ENCODE measurements around the gene CNTNAP5. TPM values are rescaled to one million over a fixed set of nuclear protein-coding genes. Genes with fewer than 3 reads are reported as not detected.

CNTNAP5 gene
- total and polyA plus RNA-seq, 2 donors (not counting 1 experiment from before 2014, with no cell fraction given): not detected

GRCh38 chr2:124607679-124608078, 582.6 kb downstream of the CNTNAP5 start:
- POLR2A ChIA-PET: no interaction called here
- Mint-ChIP-seq H3K4me1 (no peaks in the 10 kb centered on the region), H3K27ac (no peak overlapping the region), H3K4me3 (no peak overlapping the region), H3K9me3 (ENCODE audit: insufficient read depth) (no peaks in the 10 kb centered on the region), H3K27me3 (no peaks in the 10 kb centered on the region)
- ATAC-seq (ENCODE audit: low read depth) (no peak), DNase-seq (no peak)
- no peaks in the 10 kb centered on the region for H3K4me1 ChIP-seq (ENCODE audit: control insufficient read depth in 2 of 2, insufficient read depth in 2 of 2, low read length in 2 of 2)
- CTCF ChIA-PET: no interaction called here
- H3K27ac ChIP-seq (ENCODE audit: low read length in 2 of 2): no peak overlapping the region
- no peak overlapping the region for H2AFZ ChIP-seq (ENCODE audit: insufficient read depth, low read depth, low read length, poor library complexity, severe bottlenecking)
- WGBS (ENCODE audit: insufficient coverage): 80% methylated on average over 1 of the region's 2 CpGs
- H3K79me2 ChIP-seq (ENCODE audit: control insufficient read depth, insufficient read depth, low read length): no peaks in the 10 kb centered on the region
- no peaks in the 10 kb centered on the region for H3K27me3 ChIP-seq (replicated peaks in 1 of 4; ENCODE audit: control extremely low read depth in 1 of 4, control insufficient read depth in 3 of 4, insufficient read depth in 4 of 4, low read length in 3 of 4)
- H3K4me2 ChIP-seq (replicated peaks; ENCODE audit: low read depth, low read length, poor library complexity, severe bottlenecking): no peak overlapping the region
- H4K20me1 ChIP-seq (ENCODE audit: control insufficient read depth, insufficient read depth, low read length, poor library complexity, severe bottlenecking): no peaks in the 10 kb centered on the region
- peaks cover 0 to 1% (median 0%) of the 10 kb centered on the region in 3 donors for H3K9me3 ChIP-seq (ENCODE audit: control extremely low read depth in 1 of 3, control insufficient read depth in 2 of 3, insufficient read depth in 1 of 3, low read length in 2 of 3)
- intact Hi-C loops (cut with micrococcal nuclease): no loop called here
- no peak overlapping the region for H3K9ac ChIP-seq (ENCODE audit: low read length)
- TF ChIP-seq CTCF (IDR thresholded peaks at IDR 0.05): no peak
- TF ChIP-seq EZH2 (IDR thresholded peaks at IDR 0.05; ENCODE audit: borderline replicate concordance, insufficient read depth, low read depth, low read length, poor library complexity, severe bottlenecking): no peak
- no peaks in the 10 kb centered on the region for H3K36me3 ChIP-seq (replicated peaks in 1 of 2; ENCODE audit: control extremely low read depth in 1 of 2, control insufficient read depth in 1 of 2, extremely low read depth in 1 of 2, insufficient read depth in 2 of 2, low read length in 1 of 2)
- no peak overlapping the region for H3K4me3 ChIP-seq (ENCODE audit: control extremely low read depth in 1 of 5, extremely low read depth in 1 of 5, insufficient read depth in 1 of 5, low read depth in 2 of 5, low read length in 4 of 5)

GRCh38 chr2:124609667-124610066, 584.6 kb downstream of the CNTNAP5 start:
- WGBS (ENCODE audit: insufficient coverage): 80% methylated on average over 1 of the region's 6 CpGs
- Histone ChIP-seq H2AFZ (ENCODE audit: insufficient read depth, low read depth, low read length, poor library complexity, severe bottlenecking) (no peak overlapping the region), H3K79me2 (ENCODE audit: control insufficient read depth, insufficient read depth, low read length) (no peaks in the 10 kb centered on the region), H3K27ac (ENCODE audit: low read length in 2 of 2) (no peak overlapping the region), H3K27me3 (replicated peaks in 1 of 4; ENCODE audit: control extremely low read depth in 1 of 4, control insufficient read depth in 3 of 4, insufficient read depth in 4 of 4, low read length in 3 of 4) (no peaks in the 10 kb centered on the region), H3K9me3 (ENCODE audit: control extremely low read depth in 1 of 3, control insufficient read depth in 2 of 3, insufficient read depth in 1 of 3, low read length in 2 of 3) (peaks cover 0 to 1% (median 0%) of the 10 kb centered on the region in 3 donors), H3K36me3 (replicated peaks in 1 of 2; ENCODE audit: control extremely low read depth in 1 of 2, control insufficient read depth in 1 of 2, extremely low read depth in 1 of 2, insufficient read depth in 2 of 2, low read length in 1 of 2) (no peaks in the 10 kb centered on the region), H3K9ac (ENCODE audit: low read length) (no peak overlapping the region), H3K4me2 (replicated peaks; ENCODE audit: low read depth, low read length, poor library complexity, severe bottlenecking) (no peak overlapping the region), H4K20me1 (ENCODE audit: control insufficient read depth, insufficient read depth, low read length, poor library complexity, severe bottlenecking) (no peaks in the 10 kb centered on the region), H3K4me3 (ENCODE audit: control extremely low read depth in 1 of 5, extremely low read depth in 1 of 5, insufficient read depth in 1 of 5, low read depth in 2 of 5, low read length in 4 of 5) (no peak overlapping the region), H3K4me1 (ENCODE audit: control insufficient read depth in 2 of 2, insufficient read depth in 2 of 2, low read length in 2 of 2) (no peaks in the 10 kb centered on the region)
- TF ChIP-seq CTCF (IDR thresholded peaks at IDR 0.05): no peak
- no peak for TF ChIP-seq EZH2 (IDR thresholded peaks at IDR 0.05; ENCODE audit: borderline replicate concordance, insufficient read depth, low read depth, low read length, poor library complexity, severe bottlenecking)
- DNase-seq (no peak), ATAC-seq (ENCODE audit: low read depth) (no peak)
- ChIA-PET POLR2A (no interaction called here), CTCF (no interaction called here)
- Mint-ChIP-seq H3K4me3 (no peak overlapping the region), H3K9me3 (ENCODE audit: insufficient read depth) (no peaks in the 10 kb centered on the region), H3K27ac (no peak overlapping the region), H3K27me3 (no peaks in the 10 kb centered on the region), H3K4me1 (no peaks in the 10 kb centered on the region)
- intact Hi-C loops (cut with micrococcal nuclease): no loop called here
